ENCODE data around the gene ABCE1. TPM values are rescaled to one million over a fixed set of nuclear protein-coding genes. Genes with fewer than 3 reads are reported as not detected.
"Not testable (repeated sequence)": the region's sequence is repeated elsewhere in the genome, so short reads cannot be mapped to it uniquely, and the experiment has no call there.

ABCE1 gene
- polyA plus RNA-seq, 1 donor = 49.8 TPM

GRCh38 chr4:145103496-145103895, 5.4 kb downstream of the ABCE1 start:
- DNase-seq = no peak

GRCh38 chr4:145107126-145107525, 9.0 kb downstream of the ABCE1 start:
- DNase-seq = no peak

- no peak for DNase-seq
These were observed 10.0 kb downstream of the ABCE1 start for GRCh38 chr4:145108128-145108527.

DNA sequence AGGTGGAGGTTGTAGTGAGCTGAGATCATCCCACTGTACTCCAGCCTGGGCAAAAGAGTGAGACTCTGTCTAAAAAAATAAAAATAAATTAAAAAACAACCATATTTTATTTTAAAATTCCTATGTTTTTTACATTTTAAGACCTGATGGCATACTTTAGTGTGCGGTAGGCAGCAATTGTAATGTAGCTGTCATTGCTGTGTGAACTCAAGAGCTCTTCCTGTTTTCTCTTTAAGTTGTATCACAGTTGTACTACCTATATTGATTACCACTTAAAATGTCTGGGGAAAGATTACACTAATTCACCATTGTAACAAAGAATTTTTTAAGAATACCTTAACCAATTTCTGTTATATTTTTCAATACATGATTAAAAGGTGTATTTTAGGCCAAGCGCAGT, 27.3 kb downstream of the ABCE1 start:
- no peak for DNase-seq

DNA sequence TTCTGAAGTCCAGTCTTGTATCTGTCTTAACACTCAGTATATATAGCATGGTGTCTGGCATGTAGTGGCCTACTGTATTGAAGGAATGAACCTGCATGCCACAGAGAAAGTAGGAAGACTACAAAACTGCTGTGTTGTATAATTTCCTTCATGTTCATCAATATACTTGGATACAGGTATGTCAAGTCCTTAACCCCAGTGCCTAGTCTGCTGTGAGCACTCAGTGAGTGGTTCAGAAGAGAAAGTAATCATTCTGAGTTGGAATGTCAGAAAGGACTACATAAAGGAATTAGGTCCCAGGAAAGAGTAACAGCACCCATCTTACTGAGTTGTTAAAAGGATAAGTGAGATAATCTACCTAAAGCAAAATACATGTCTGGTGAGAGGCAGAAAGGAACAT, 32.0 kb downstream of the ABCE1 start:
- no peak for DNase-seq

DNA sequence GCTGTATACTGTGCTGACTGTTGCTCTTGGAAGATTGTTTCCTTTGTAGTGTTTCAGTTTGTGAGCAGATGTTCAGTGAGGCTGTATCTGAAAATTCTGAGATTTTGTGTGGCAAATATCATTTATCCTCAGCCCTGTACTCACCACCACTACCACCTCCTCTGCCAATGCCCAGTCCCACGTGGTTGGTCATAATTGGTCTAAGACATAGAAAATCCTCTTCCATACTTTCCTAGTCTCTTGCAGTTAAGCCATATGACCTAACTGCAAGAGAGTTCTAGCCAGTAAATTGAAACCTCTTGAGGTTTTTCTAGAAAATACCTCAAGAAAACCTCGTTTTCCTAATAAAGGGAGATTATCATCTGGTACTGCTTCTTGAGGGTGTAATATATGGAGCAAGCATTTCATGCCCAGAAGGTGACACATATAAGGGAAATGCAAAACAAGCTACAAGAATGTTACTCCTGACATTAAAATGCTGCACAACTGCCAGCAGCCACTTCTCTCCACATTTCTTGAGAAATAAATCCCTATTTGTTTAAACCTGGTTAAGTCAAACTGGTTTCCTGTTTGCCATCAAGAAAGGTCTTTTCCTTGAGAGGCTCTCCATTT, 32.8 kb downstream of the ABCE1 start:
- DNase-seq = no peak

DNA sequence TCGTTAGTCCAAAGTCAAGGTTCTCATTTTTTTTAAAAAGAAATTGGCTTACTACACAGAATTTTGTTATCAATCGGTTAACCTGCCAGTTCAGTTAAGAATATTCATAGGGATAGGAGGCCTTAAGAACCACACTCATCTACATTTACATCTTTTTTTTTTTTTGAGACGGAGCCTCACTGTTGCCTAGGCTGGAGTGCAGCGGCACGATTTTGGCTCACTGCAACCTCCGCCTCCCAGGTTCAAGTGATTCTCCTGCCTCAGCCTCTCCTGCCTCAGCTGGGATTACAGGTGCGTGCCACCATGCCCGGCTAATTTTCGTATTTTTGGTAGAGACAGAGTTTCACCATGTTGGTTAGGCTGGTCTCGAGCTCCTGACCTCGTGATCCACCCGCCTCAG, 33.7 kb downstream of the ABCE1 start:
- no peak for DNase-seq

- peak; percentile 2 for DNase-seq
These were observed 34.5 kb downstream of the ABCE1 start for GRCh38 chr4:145132511-145133098.

- DNase-seq = not testable (repeated sequence)
These were observed 38.1 kb downstream of the ABCE1 start for GRCh38 chr4:145136219-145136618.

DNA sequence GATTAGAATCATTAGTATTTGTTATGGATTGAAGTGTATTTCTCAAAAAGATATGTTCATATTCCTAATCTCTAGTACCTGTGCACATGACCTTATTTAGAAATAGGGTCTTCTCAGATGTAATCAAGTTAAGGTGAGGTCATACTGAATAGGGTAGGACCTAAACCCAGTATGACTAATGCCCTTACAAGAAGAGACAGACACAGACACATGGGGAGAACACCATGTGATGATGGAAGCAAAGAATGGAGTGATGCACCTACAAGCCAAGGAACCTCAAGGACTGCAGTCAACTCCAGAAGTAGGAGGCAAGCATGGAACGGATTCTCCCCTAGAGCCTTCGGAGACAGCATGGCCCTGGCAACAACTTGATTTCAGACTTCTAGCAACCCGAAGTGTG, 50.9 kb downstream of the ABCE1 start:
- DNase-seq = no peak

GRCh38 chr4:145153181-145153903, 55.2 kb downstream of the ABCE1 start:
- DNase-seq = no peak

- DNase-seq = no peak
These were observed 55.8 kb downstream of the ABCE1 start for GRCh38 chr4:145153904-145154298.

DNA sequence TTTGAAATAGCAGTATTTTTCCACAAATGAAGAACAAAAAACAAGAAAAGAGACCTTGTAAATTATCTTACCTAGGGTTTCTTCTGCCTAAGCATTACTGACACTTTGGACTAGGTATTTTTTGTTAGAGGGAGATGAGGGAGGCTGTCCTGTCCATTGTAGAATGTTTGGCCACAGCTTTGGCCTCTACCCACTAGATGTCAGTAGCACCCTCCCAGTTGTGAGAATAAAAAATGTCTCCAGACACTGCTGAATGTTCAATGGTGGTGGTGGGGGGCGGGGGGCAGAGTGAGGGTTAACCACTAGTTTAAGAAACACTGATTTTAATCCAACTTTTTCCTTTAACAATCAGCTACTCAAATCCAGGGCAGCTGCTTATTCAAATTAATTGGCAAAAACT, 56.5 kb downstream of the ABCE1 start:
- peak; percentile 16 for DNase-seq

DNA sequence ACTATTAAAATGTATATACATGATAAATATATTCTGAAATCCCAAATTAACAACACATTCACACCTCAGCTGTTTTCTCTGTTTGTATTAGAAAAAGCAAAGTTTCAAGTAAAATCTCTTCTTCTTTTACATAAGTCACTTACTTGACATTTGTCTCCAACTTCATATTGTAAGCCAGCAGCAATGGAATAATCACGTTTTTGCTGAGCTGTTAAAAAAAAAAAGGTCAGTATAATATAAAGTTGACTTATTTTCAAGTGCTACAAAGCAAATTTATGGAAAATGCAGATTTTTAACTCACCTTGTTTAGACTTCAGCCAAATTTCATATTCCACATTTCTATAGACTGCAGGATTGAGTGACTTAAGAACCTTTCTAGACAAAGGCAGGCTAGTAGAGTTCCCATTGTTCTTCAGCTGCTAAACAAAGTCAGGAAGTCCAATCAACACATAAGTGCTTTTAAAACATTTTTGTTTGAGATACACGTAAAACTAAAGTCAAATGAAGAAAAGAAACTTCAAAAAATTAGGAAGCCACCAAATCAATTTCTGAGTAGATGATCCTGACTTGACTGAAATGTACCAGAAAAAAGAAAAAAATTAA, 57.3 kb downstream of the ABCE1 start:
- no peak for DNase-seq

DNA sequence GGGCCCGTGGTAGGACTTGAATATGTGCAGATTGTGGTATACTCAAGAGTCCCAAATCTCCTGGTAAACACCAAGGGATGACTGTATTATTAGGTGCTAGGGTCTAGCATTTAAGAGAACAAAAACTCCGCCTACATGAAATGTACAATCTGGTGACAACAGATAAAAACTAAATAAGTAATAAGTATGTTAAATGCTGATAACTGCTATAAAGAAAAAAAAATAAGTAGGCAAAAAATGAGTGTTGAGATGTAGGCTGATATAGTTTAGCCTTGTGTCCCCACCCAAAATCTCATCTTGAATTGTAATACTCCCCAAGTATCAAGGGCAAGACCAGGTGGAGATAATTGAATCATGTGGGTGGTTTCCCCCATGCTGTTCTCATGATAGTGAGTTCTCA, 58.9 kb downstream of the ABCE1 start:
- DNase-seq = no peak

DNA sequence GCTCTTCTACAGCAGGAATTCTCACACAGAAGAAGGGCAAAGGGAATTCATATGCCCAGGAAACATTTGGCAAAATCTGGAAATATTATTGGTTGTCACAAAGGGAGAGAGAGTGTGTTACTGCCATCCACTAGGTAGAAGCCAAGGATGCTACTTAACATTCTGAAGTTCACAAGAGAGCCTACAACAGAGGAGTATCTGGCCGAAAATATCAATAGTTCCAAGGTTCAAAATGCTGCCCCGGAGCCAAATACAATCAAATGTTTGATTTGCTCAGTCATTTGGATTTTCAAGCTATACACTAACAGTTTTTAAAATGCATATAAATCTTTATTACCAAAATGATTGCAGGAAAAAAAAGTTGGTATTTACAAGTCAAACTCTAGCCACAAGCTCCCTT, 63.4 kb downstream of the ABCE1 start:
- no peak for DNase-seq

- DNase-seq = no peak
These were observed 69.8 kb downstream of the ABCE1 start for GRCh38 chr4:145167887-145168286.

GRCh38 chr4:145168581-145169187, 70.6 kb downstream of the ABCE1 start:
- no peak for DNase-seq

GRCh38 chr4:145170223-145170622, 72.1 kb downstream of the ABCE1 start:
- DNase-seq = no peak

DNA sequence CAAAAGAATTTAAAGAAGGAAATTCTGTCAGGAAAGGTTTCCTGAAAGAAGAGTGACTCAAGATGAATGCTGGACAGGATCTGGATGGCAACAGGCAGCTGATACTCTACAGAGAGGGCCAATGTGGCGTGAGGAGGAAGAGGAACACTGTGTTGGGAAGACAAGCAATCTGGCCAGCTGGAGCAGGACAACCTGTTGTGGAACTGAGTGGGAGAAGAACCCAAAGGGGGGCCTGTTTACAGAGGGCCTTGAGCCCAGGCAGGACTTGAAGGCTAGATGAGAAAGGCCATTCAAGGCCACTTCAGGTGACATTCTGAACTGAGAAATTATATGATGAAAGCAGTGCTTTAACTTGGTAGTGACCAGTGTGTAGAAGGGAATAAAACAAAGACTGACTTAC, 73.8 kb downstream of the ABCE1 start:
- DNase-seq = no peak

DNA sequence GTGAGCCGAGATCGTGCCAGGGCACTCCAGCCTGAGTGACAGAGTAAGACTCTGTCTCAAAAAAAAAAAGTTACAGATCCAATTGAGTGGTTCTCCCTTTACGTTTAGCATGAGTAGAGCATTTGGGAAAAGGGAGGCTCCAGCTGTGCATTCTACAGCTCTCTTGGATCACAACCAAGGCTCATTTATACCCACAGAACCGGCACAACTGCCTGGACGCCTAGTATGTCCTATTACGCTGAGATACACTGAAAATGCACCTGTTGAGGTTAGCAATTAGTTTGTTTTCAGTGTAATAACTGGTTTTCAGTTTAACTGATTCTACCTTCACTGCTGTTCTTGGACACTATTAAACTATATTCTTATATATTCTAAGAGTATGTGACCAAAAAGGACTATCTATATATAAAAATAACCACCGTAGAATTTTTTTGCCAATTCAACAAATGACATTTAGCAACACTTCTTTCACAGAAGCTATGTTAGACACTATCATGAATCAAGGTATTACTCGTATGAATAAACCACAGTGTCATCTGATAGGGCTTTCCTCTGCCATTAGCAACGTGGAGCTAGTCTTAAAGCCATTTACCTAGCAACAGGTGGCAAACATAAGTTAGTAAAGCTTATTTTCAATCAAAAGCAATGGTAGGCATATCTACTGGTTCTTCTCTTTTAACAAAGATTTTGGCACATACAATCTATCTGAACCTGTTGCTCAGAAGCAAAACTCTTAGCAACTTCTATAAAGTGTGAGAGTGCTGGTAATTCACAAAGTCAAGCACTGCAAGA, 78.7 kb downstream of the ABCE1 start:
- no peak for DNase-seq

DNA sequence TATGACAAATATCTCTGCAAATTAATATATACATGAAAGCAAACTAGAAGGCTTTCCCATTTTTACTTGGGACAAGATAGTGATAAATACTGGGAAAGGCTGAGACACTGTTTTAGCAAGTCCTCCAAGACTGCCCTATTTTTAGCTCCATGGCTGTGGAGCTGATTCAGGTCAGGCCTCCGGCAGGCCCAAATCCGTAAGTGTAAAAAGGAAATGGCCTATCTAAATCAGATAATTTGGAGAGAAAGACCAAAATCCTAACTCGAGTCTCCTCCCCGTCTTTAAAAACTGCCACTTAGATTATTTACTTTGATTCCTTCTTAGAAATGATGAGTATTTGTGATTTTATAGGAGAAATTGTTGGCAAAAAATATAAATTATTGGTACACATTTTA, 79.4 kb downstream of the ABCE1 start:
- DNase-seq = peak; percentile 29

All from hindlimb muscle (tissue), 1 donor.